ENCODE data around the gene ASCC3. TPM values are rescaled to one million over a fixed set of nuclear protein-coding genes. Genes with fewer than 3 reads are reported as not detected.

The ASCC3 gene
- total RNA-seq, 4 donors from 2014 or later, result 25.9 to 40.9 (median 31.3) TPM

GRCh38 chr6:100461278-100461916, 419.7 kb downstream of the ASCC3 start:
- no peaks in the 10 kb centered on the region for H3K9me3 ChIP-seq
- H3K36me3 ChIP-seq, result no peaks in the 10 kb centered on the region
- H3K27me3 ChIP-seq, result peaks cover 100% of the 10 kb centered on the region
- no peak for TF ChIP-seq CTCF (IDR thresholded peaks at IDR 0.05)
- no peak for TF ChIP-seq EP300 (IDR thresholded peaks at IDR 0.05)
- no peak for TF ChIP-seq POLR2A (IDR thresholded peaks at IDR 0.05)
- TF ChIP-seq POLR2AphosphoS5 (IDR thresholded peaks at IDR 0.05), result no peak
- DNase-seq (ENCODE audit: low spot score in 2 of 2), result no peak
- peak overlapping the region; percentile 28 for H3K4me3 ChIP-seq
- WGBS, result 16% methylated on average over 28 of the region's 29 CpGs
- peaks cover 25% of the 10 kb centered on the region for H3K4me1 ChIP-seq
- H3K27ac ChIP-seq, result no peak overlapping the region

- TF ChIP-seq POLR2A (IDR thresholded peaks at IDR 0.05) (no peak), POLR2AphosphoS5 (IDR thresholded peaks at IDR 0.05) (no peak), EP300 (IDR thresholded peaks at IDR 0.05) (no peak), CTCF (IDR thresholded peaks at IDR 0.05) (no peak)
- DNase-seq (ENCODE audit: low spot score in 2 of 2), result no peak
- H3K27me3 ChIP-seq, result peaks cover 100% of the 10 kb centered on the region
- H3K9me3 ChIP-seq, result no peaks in the 10 kb centered on the region
- H3K4me1 ChIP-seq, result peaks cover 32% of the 10 kb centered on the region
- 11% methylated on average over 9 of the region's 9 CpGs for WGBS
- peak overlapping the region; percentile 28 for H3K4me3 ChIP-seq
- H3K36me3 ChIP-seq, result no peaks in the 10 kb centered on the region
- H3K27ac ChIP-seq, result no peak overlapping the region
These were observed 420.4 kb downstream of the ASCC3 start for GRCh38 chr6:100460650-100461204.

GRCh38 chr6:100459592-100460184, 421.4 kb downstream of the ASCC3 start:
- Histone ChIP-seq H3K9me3 (no peaks in the 10 kb centered on the region), H3K36me3 (no peaks in the 10 kb centered on the region), H3K27me3 (peaks cover 100% of the 10 kb centered on the region), H3K4me1 (peaks cover 28% of the 10 kb centered on the region), H3K4me3 (no peak overlapping the region), H3K27ac (no peak overlapping the region)
- no peak for TF ChIP-seq CTCF (IDR thresholded peaks at IDR 0.05)
- no peak for TF ChIP-seq POLR2AphosphoS5 (IDR thresholded peaks at IDR 0.05)
- no peak for TF ChIP-seq POLR2A (IDR thresholded peaks at IDR 0.05)
- no peak for TF ChIP-seq EP300 (IDR thresholded peaks at IDR 0.05)
- no peak for DNase-seq (ENCODE audit: low spot score in 2 of 2)

GRCh38 chr6:100458841-100459591, 422.1 kb downstream of the ASCC3 start:
- DNase-seq (ENCODE audit: low spot score in 2 of 2), result no peak
- H3K36me3 ChIP-seq, result no peaks in the 10 kb centered on the region
- H3K4me3 ChIP-seq, result no peak overlapping the region
- no peaks in the 10 kb centered on the region for H3K9me3 ChIP-seq
- H3K27ac ChIP-seq, result no peak overlapping the region
- H3K4me1 ChIP-seq, result peaks cover 24% of the 10 kb centered on the region
- TF ChIP-seq EP300 (IDR thresholded peaks at IDR 0.05) (no peak), POLR2A (IDR thresholded peaks at IDR 0.05) (no peak), POLR2AphosphoS5 (IDR thresholded peaks at IDR 0.05) (no peak), CTCF (IDR thresholded peaks at IDR 0.05) (no peak)
- 50% methylated on average over 10 of the region's 10 CpGs for WGBS
- H3K27me3 ChIP-seq, result peaks cover 100% of the 10 kb centered on the region
